T-helper 2 cell treated with Interferon-gamma antibody and Interleukin-4, amounts not matched to agents 100 ng/mL and 5 ng/mL, for 36 hours (primary cell): ENCODE results near the gene LRCOL1. TPM values are rescaled to one million over a fixed set of nuclear protein-coding genes. Genes with fewer than 3 reads are reported as not detected.

Experiments
- intact Hi-C: fragments of 100-400 bp; cut with micrococcal nuclease; formaldehyde crosslinking; loops from one replicate; pipeline ENCODE4 v1.15.1; 2023
- total RNA-seq: library from RNA; stranded (reverse); gene quantifications from 2 replicates; pipeline ENCODE4 v1.2.3, GENCODE V29; 2022

Gene LRCOL1
- total RNA-seq, 1 donor from 2014 or later: not detected

DNA sequence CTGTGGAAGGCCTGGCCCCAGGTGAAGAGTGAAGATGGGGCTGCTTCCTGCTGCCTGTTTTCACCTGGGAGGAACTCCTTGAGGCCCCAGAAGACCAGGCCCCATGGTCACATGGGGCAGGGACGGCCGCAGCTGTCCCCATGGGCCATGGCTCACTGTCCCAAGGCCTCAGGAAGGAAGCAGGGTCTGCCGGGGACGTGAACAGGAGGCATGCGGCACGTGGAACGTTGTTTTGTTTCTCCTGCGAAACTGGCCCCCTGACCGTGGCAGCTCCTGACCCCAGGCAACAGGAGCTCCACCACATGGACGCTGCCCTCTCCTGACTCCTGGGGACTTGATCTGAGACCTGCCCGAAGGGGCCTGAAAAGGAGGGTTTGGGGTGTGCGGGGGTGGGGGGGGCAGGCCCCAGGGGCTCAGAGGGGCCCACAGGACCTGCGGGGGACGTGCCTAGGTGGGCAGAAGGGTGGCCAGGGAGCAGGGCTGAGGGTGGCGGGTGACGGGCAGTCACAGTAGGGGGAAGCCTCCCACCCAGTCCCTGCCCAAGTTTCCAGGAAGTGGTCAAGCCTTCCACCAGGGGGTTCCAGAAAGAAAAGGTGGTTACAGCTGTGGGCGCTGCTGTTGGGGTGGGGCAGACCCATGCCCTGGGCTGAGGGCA is 41.4 kb downstream of the LRCOL1 start:
- intact Hi-C loops: no loop called here

DNA sequence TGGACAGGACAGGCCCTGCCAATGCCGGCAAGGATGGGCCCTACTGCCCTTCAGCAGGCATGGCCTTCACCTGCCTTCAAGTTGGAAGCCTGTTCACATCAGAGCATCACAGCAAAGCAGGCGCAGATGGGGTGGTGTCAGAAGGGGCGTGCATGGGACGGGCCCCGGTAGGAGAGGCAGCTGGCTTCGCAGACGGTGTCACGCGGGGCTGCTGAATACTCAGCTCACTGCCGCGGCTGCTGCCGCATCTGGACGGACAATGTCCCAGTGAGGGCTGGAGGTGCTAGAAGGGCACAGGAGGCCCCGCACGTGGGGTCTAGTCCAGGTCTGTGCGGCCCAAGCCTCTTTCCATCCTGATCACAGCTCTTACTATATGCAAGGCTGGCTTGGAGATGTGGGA is 42.1 kb downstream of the LRCOL1 start:
- intact Hi-C loops: no loop called here

- intact Hi-C loops: no loop called here
Measured at GRCh38 chr12:132566516-132567131, 43.8 kb downstream of the LRCOL1 start.

- intact Hi-C loops: no loop called here
Measured at GRCh38 chr12:132565365-132565764, 45.0 kb downstream of the LRCOL1 start.

DNA sequence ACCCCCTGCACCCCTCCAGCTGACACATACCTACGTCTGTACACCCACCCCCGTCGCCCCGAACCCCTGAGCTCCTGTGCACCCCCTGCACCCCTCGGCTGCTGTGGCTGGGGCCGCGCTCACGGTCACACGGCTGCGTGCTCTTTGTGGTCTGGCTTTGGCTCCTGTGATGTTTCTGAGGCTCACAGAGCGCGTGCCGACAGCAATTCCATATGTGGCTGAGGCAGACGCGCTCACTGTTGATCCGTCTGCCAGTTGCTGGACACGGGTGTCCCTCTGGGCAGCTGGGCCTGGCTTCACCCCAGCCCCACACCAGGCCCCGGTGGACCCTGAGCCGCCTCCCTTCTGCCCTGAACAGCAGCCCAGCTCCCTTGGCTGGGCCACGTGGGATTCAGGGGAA is 46.5 kb downstream of the LRCOL1 start:
- intact Hi-C loops: no loop called here

- intact Hi-C loops: no loop called here
Measured at GRCh38 chr12:132562489-132563021, 47.8 kb downstream of the LRCOL1 start.

- intact Hi-C loops: loop anchor here (1.0 kb wide), 1 partner anchor 146 kb away; no protein-coding TSS in a partner anchor
Measured at GRCh38 chr12:132561427-132562156, 48.8 kb downstream of the LRCOL1 start.

DNA sequence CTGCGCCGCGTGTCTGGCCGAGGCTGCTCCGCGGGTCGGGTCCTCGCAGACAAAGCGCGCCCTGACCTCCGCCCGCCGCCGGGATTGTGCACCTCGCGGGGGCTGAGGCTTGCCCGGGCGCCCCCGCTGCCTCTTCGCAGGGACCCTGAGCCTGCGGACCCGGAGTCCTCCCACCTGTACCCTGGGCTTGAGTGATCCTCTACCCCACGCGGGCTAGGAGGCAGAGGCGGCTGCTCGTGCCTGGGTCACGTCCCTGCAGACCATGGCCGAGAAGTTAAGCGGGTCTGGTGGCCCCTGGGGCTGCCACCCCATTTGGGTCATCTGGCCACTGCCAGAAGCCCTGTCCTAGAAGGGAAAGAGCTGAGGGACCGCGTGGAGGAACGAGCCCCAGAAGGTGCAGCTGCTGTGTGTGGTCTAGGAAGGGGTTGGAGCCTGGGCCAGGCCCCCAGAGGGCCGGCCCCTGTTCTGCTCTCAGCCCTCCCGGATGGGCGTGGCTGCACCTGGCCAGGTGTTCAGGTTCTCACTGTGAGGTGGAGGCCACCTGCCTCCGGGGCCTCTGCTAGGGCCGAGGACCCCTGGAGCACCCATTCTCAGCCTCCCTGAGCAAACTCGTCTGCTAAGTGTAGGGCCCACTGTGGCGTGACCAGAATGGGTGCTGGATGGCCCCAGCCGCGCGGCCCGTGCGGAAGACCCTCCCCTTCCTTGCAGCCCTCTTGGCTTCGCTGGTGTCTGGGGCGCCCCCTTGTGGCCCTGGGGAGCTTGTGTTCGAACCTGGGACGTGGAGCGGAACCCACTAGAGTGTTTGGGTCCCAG is 49.6 kb downstream of the LRCOL1 start:
- intact Hi-C loops: loop anchor here (1.0 kb wide), 1 partner anchor 146 kb away; no protein-coding TSS in a partner anchor

DNA sequence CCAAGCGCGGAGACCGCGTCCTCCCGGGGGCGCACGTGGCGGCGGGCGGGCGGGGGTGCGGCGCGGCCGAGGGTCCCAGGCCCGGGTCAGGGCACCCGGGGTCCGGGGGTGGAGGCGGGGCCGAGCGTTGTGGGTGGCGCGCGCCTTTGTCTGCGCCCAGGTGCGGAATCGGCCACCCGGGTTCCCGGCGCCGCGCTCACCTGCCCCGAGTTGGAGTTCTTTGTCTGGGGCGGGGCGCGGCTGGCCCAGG is 50.1 kb downstream of the LRCOL1 start:
- intact Hi-C loops: no loop called here

DNA sequence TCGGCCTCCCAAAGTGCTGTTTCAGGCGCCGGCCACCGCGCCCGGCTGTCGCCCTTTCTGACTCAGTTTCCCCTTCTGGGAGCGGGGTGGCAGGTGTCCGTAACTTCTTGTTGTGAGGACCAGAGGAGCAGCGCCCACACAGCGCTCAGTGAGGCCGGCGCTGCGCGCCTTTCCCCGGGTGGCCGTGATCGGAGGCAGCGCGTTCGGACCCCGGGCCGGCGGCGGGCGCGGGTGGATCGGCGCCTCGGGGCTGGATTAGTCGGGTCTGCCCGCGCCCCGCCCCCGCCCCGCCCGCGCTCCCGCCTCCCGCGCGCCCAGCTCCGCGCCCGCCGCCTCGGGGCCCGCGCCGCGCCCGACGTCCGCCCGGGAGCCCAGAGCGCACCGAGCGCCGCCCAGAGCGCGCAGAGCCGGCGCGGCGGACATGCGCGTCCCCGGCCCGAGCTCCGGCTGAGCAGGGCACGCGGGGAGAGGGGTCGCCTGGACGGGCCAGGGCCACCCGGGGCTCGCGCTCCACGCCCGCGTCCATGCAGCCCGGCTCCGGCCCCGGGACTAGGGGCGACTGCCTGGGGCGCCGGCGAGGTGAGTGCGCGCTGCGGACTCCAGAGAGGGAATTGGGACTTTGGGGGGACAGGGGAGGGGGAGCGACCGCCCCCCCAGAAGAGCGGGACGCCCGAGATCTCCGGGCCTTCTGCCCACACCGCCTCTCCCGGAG is 50.6 kb downstream of the LRCOL1 start:
- intact Hi-C loops: no loop called here

DNA sequence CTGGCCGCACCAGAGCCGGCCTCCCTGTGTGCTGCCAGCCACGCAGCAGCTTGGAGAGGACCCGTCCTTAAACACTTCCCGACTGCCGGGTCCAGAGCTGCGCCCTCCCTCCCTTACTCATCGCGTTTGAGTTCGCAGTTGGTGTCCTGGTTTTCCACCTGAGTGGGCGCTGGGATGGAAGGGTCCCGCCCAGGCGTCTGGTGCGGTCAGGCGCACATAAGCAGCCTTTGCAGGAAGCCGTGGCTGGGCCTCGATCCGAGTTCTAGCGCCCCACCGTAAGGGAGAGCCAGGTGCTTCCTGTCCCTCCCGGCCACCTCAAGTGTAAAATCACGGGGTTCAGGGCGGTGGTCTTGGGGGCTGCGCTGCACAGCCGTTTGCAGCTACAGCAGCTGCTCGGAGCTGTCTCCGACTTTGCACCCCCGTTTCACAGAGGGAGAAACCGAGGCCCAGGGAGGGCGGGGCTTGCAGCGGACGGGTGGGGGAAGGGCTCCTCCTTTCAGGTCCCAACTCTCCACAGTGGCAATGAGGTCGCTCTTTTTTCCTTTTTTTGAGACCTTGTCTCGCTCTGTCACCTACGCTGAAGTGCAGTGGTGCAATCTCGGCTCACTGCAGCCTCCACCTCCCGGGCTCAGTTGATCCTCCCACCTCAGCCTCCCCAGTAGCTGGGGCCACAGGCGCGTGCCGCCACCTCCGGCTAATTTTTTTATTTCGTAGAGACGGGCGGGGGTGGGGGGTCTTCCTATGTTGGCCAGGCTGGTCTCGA is 51.3 kb downstream of the LRCOL1 start:
- intact Hi-C loops: no loop called here

GRCh38 chr12:132558042-132558856 is 52.1 kb downstream of the LRCOL1 start:
- intact Hi-C loops: no loop called here

DNA sequence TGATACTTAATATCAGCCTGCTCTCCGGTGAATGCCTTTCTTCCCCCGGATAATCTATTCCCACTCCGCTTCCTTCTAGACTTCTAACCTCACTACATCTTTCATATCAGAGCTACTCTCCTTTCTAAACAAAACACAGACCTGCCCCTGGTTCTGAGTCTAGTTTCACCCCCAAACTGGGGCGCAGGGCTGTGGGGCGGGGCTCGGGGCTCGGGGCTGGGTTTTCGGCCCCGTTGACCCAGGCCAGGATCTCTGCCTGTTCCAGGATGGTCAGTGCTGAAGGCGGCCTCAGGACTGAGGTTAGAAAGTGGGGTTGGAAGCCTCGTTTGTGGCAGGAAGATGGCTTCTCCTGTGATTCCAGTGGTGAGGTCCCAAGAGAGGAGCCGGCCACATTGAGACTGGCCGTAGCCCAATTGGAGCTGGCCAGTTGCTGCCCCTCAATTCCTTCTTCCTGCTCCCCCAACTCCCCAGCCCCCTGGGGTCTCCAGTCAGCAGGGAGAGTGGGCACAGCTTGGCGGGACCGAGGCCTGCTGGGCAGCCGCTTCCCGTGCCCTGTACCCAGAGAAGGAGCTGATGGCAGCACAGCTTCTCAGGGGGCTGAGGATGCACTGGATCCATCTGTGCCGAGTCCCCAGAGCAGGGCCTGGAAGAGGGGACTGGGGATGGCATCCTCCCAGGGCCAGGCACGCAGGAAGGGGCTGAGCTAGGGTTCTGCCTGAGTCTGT is 52.9 kb downstream of the LRCOL1 start:
- intact Hi-C loops: no loop called here

- intact Hi-C loops: no loop called here
Measured at GRCh38 chr12:132556801-132557200, 53.6 kb downstream of the LRCOL1 start.

DNA sequence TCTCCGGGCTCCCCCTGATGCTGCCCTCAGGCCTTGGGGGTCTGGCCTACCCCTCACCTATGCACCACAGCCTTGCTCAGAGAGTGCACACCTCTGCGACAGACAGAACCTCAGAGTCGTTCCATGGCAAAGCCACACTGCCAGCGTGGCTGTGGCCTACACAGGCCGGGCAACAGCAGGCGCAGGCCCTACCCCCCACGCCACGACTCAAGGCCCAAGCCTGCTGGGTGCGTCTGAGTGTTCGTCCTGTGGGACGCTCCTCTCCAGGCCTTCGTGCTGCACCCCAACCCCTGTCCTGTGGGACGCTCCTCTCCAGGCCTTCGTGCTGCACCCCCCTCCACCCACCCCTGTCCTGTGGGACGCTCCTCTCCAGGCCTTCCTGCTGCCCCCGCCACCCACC is 54.2 kb downstream of the LRCOL1 start:
- intact Hi-C loops: no loop called here

GRCh38 chr12:132555686-132556085 is 54.7 kb downstream of the LRCOL1 start:
- intact Hi-C loops: no loop called here

- intact Hi-C loops: no loop called here
Measured at GRCh38 chr12:132554845-132555630, 55.3 kb downstream of the LRCOL1 start.
